Sciatic nerve (tissue), 2 donors: ENCODE data around the gene PTPRD. TPM values are rescaled to one million over a fixed set of nuclear protein-coding genes. Genes with fewer than 3 reads are reported as not detected.

Experiments
- ATAC-seq: fragments of 200-7000 bp; cut with Tn5 transposase; one replicate; pipeline ENCODE4 v1.9.1; 2020; ENCODE audit warnings: mild to moderate bottlenecking, moderate library complexity
- DNase-seq: peaks from one replicate; pipeline ENCODE4 v3.0.0-alpha.2; 2020; ENCODE audit warnings: low spot score
- intact Hi-C: fragments of 100-400 bp; cut with DNase I; formaldehyde crosslinking; loops from one replicate; pipeline ENCODE4 v1.14.2; 2022
- total RNA-seq: library from RNA; stranded (reverse); fragmentation: NEBNext Ultra II Directional; extraction: Animal tissue kit (Norgen Biotek cat#: 25700); gene quantifications from one replicate; pipeline ENCODE4 v1.2.1, GENCODE V29; 2021
- donor health status: DM: no; HTN: no; CAD: no.
- donor health status: DM: no; HTN: no; CAD: no.

Gene PTPRD
- total RNA-seq, 1 donor from 2014 or later, result 4.7 TPM

GRCh38 chr9:8282535-8282934, 2330.3 kb downstream of the PTPRD start:
- no peak for DNase-seq
- ATAC-seq, result no peak
- intact Hi-C loops, result no loop called here

DNA sequence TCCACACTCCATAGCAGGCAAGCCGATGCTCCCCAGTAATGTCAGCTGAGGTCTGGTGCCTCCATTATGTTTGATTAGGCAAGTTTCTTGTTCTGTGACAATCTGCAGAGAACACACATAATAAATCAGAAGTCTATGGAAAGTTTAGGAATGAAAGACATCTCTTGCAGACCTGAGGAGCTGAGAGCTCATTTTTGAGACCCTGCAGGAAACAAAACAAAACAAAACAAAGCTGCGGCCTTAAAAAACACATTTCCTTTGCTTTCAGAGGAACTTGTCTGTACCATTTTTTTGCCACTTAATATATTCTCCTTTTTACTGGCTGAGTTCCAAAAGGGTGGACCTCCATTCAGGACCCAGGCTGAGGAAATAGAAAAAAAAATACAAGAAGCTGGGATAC, 2332.0 kb downstream of the PTPRD start:
- no peak for DNase-seq
- ATAC-seq, result no peak
- intact Hi-C loops, result no loop called here

- DNase-seq (no peak), ATAC-seq (no peak)
- intact Hi-C loops, result no loop called here
These were observed 2334.8 kb downstream of the PTPRD start for GRCh38 chr9:8278048-8278447.

- DNase-seq (no peak), ATAC-seq (no peak)
- intact Hi-C loops, result no loop called here
These were observed 2342.6 kb downstream of the PTPRD start for GRCh38 chr9:8270235-8270634.

GRCh38 chr9:8268881-8269280, 2343.9 kb downstream of the PTPRD start:
- intact Hi-C loops, result no loop called here
- ATAC-seq, result no peak
- no peak for DNase-seq

GRCh38 chr9:8268216-8268878, 2344.5 kb downstream of the PTPRD start:
- no peak for DNase-seq
- intact Hi-C loops, result no loop called here
- peak; percentile 83 for ATAC-seq

GRCh38 chr9:8267636-8268035, 2345.2 kb downstream of the PTPRD start:
- no peak for DNase-seq
- intact Hi-C loops, result no loop called here
- no peak for ATAC-seq

DNA sequence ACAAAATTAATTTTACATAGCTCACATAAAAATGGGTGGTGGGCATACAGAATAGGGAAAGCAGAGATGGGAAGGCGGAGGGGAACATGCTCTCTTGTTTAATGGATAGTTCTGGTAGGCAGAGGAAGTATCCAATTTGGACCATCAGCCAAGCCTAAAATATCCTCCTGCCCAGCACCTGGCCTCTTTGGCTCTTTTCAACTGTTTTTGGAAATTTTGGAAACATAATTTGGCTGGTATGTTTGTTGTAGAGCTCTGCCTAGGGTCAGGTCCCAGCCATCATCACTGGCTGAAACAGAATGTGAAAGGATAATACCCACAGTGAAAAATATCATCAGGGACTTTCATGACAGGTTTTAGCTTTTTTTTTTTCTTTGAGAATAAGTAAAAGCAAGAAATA, 2345.9 kb downstream of the PTPRD start:
- intact Hi-C loops, result no loop called here
- ATAC-seq (no peak), DNase-seq (no peak)

GRCh38 chr9:8265281-8265680, 2347.5 kb downstream of the PTPRD start:
- DNase-seq (no peak), ATAC-seq (no peak)
- intact Hi-C loops, result no loop called here
